GM21529 (cell line): ENCODE measurements around the gene ASPM.
"Not testable (repeated sequence)": the region's sequence is repeated elsewhere in the genome, so short reads cannot be mapped to it uniquely, and the experiment has no call there.

Experiments
- ATAC-seq: cut with Tn5 transposase; IDR thresholded peaks from one replicate; pipeline ENCODE4 v1.9.1; 2021; ENCODE audit not compliant: unreplicated experiment

Gene ASPM

GRCh38 chr1:197081117-197081753 lies 65.2 kb downstream of the ASPM start:
- ATAC-seq: no peak

- ATAC-seq: no peak
Measured at GRCh38 chr1:197080323-197080722, 66.1 kb downstream of the ASPM start.

GRCh38 chr1:197076585-197076984 lies 69.9 kb downstream of the ASPM start:
- peak; percentile 53 for ATAC-seq

GRCh38 chr1:197073978-197074377 lies 72.5 kb downstream of the ASPM start:
- ATAC-seq: no peak

GRCh38 chr1:197067457-197067818 lies 79.0 kb downstream of the ASPM start:
- no peak for ATAC-seq

- no peak for ATAC-seq
Measured at GRCh38 chr1:197066719-197067456, 79.6 kb downstream of the ASPM start, which contains the start of gene F13B. TSS of gene F13B (minus strand) at chr1:197067260. CDS start at chr1:197067223, 37 bp downstream.

GRCh38 chr1:197066277-197066676 lies 80.2 kb downstream of the ASPM start:
- no peak for ATAC-seq

GRCh38 chr1:197065559-197065958 lies 80.9 kb downstream of the ASPM start:
- ATAC-seq: no peak

GRCh38 chr1:197063212-197063611 lies 83.3 kb downstream of the ASPM start:
- ATAC-seq: peak; percentile 23

- ATAC-seq: peak; percentile 94
Measured at GRCh38 chr1:197062692-197063091, 83.8 kb downstream of the ASPM start.

GRCh38 chr1:197049100-197049499 lies 97.4 kb downstream of the ASPM start:
- no peak for ATAC-seq

- ATAC-seq: no peak
Measured at GRCh38 chr1:197042676-197043341, 103.7 kb downstream of the ASPM start.

GRCh38 chr1:197041486-197042353 lies 104.7 kb downstream of the ASPM start:
- ATAC-seq: peak; percentile 89

- no peak for ATAC-seq
Measured at GRCh38 chr1:197036861-197037260, 109.6 kb downstream of the ASPM start.

- ATAC-seq: not testable (repeated sequence)
Measured at GRCh38 chr1:197034631-197035339, 111.7 kb downstream of the ASPM start.
